HepG2 (cell line): ENCODE measurements around the gene UBE2D3. TPM values are rescaled to one million over a fixed set of nuclear protein-coding genes. Genes with fewer than 3 reads are reported as not detected.

Experiments used
- ELF1 ChIP-seq: sonication (generic); formaldehyde crosslinking; IDR thresholded peaks from 2 replicates; pipeline ENCODE4 v1.4.0; 2020; ENCODE audit warnings: missing genetic modification reagents
- ELF3 ChIP-seq: IDR thresholded peaks from 2 replicates; pipeline ENCODE4 v1.6.1; 2016; ENCODE audit warnings: missing genetic modification reagents, missing compliant biosample characterization
- FOXP1 ChIP-seq, 2 experiments: fragments of 450-650 bp in 1 of 2; IDR thresholded peaks; 2 replicates each; pipeline ENCODE4 v1.6.1; 2017 to 2018; ENCODE audit warnings: antibody characterized with exemption in 1 of 2
- GATAD1 ChIP-seq: IDR thresholded peaks from 2 replicates; pipeline ENCODE4 v1.6.1; 2016; ENCODE audit warnings: missing genetic modification reagents, missing compliant biosample characterization
- HHEX ChIP-seq: IDR thresholded peaks from 2 replicates; pipeline ENCODE4 v1.6.1; 2016; ENCODE audit warnings: control low read depth
- HOXA5 ChIP-seq: sonication (generic); formaldehyde crosslinking; IDR thresholded peaks from 2 replicates; pipeline ENCODE4 v1.4.0; 2020; ENCODE audit warnings: missing genetic modification reagents
- HOXD1 ChIP-seq: sonication (generic); formaldehyde crosslinking; IDR thresholded peaks from 2 replicates; pipeline ENCODE4 v1.5.0; 2020; ENCODE audit warnings: missing genetic modification reagents
- JDP2 ChIP-seq: sonication (generic); formaldehyde crosslinking; IDR thresholded peaks from 2 replicates; pipeline ENCODE4 v1.8.1; 2022; ENCODE audit warnings: missing genetic modification reagents, borderline replicate concordance
- KAT7 ChIP-seq: IDR thresholded peaks from 2 replicates; pipeline ENCODE4 v1.6.1; 2018; ENCODE audit warnings: borderline replicate concordance, missing compliant biosample characterization
- KAT8 ChIP-seq: IDR thresholded peaks from 2 replicates; pipeline ENCODE4 v1.6.1; 2016; ENCODE audit warnings: missing genetic modification reagents, missing compliant biosample characterization
- LCORL ChIP-seq, 2 experiments: fragments of 450-650 bp in 1 of 2; sonication (generic) in 1 of 2; formaldehyde crosslinking in 1 of 2; IDR thresholded peaks; 2 replicates each; pipeline versions ENCODE4 v1.5.0 to v1.6.1; 2017 to 2020; ENCODE audit warnings: antibody characterized with exemption in 1 of 2, missing genetic modification reagents in 1 of 2
- MEIS2 ChIP-seq: sonication (generic); formaldehyde crosslinking; IDR thresholded peaks from 2 replicates; pipeline ENCODE4 v1.9.0; 2021; ENCODE audit warnings: mild to moderate bottlenecking, missing genetic modification reagents
- NR2C2 ChIP-seq: sonication (generic); formaldehyde crosslinking; IDR thresholded peaks from 2 replicates; pipeline ENCODE4 v1.4.0; 2020; ENCODE audit warnings: missing genetic modification reagents, mild to moderate bottlenecking, moderate library complexity, borderline replicate concordance
- RXRB ChIP-seq: IDR thresholded peaks from 2 replicates; pipeline ENCODE4 v1.6.1; 2016; ENCODE audit warnings: borderline replicate concordance, missing genetic modification reagents, missing compliant biosample characterization
- ZBTB20 ChIP-seq: sonication (generic); formaldehyde crosslinking; IDR thresholded peaks from 2 replicates; pipeline ENCODE4 v1.8.1; 2023; ENCODE audit warnings: missing genetic modification reagents, low read depth, mild to moderate bottlenecking, borderline replicate concordance
- ZFAT ChIP-seq: sonication (generic); formaldehyde crosslinking; conservative IDR thresholded peaks from 2 replicates; pipeline ENCODE4 v1.8.1; 2023; ENCODE audit warnings: missing genetic modification reagents, inconsistent platforms
- ZFP36 ChIP-seq: fragments of 150-350 bp; IDR thresholded peaks from 2 replicates; pipeline ENCODE4 v1.6.1; 2018; ENCODE audit warnings: borderline replicate concordance, low read length, low read depth; ENCODE audit not compliant: partially characterized antibody
- ZNF136 ChIP-seq: sonication (generic); formaldehyde crosslinking; IDR thresholded peaks from 2 replicates; pipeline ENCODE4 v1.8.1; 2022; ENCODE audit warnings: low read depth, mild to moderate bottlenecking, moderate library complexity, missing genetic modification reagents
- ZNF224 ChIP-seq: sonication (generic); formaldehyde crosslinking; IDR thresholded peaks from 2 replicates; pipeline ENCODE4 v1.5.0; 2020; ENCODE audit warnings: mild to moderate bottlenecking, missing genetic modification reagents
- ZNF251 ChIP-seq: sonication (generic); formaldehyde crosslinking; IDR thresholded peaks from 2 replicates; pipeline ENCODE4 v1.9.0; 2021; ENCODE audit warnings: mild to moderate bottlenecking, missing genetic modification reagents
- polyA plus RNA-seq, 8 experiments: library from polyadenylated mRNA; depleted of rRNA in 3 of 8; stranded (reverse) in 7 of 8; unstranded in 1 of 8; fragments of >200 nt; fragmentation: Illumina TruSeq in 4 of 8; extraction: Trizol in 4 of 8; gene quantifications; 2 replicates each; pipeline versions ENCODE4 v1.2.1 to v1.2.3, GENCODE V29; 2011 to 2016; ENCODE audit warnings: low read depth in 4 of 8, missing spikeins in 1 of 8, mixed read lengths in 1 of 8; ENCODE audit not compliant: insufficient read depth in 1 of 8
- total RNA-seq, 5 experiments: library from RNA; depleted of rRNA; stranded (reverse); fragments of >200 nt; fragmentation: Illumina TruSeq; extraction: Trizol; gene quantifications; 2 replicates each; pipeline ENCODE4 v1.2.3, GENCODE V29; 2016; ENCODE audit warnings: low read depth in 1 of 5
- TF ChIP-seq, protein P1 (sequence below): IDR thresholded peaks from 2 replicates; pipeline ENCODE4 v1.6.1; 2016; ENCODE audit warnings: low read depth, missing genetic modification reagents, missing compliant biosample characterization
- TF ChIP-seq, protein P2 (sequence below): sonication (generic); formaldehyde crosslinking; IDR thresholded peaks from 2 replicates; pipeline ENCODE4 v1.4.0; 2020; ENCODE audit warnings: low read depth, mild to moderate bottlenecking, missing genetic modification reagents
- TF ChIP-seq, protein P3 (sequence below): sonication (generic); formaldehyde crosslinking; conservative IDR thresholded peaks from 2 replicates; pipeline ENCODE4 v1.5.0; 2020; ENCODE audit warnings: missing genetic modification reagents

Gene UBE2D3
- total and polyA plus RNA-seq, 2 of the 13 experiments (the other 11 are each of a cell fraction or from before 2014, with no cell fraction given), result 224 to 293 TPM

DNA sequence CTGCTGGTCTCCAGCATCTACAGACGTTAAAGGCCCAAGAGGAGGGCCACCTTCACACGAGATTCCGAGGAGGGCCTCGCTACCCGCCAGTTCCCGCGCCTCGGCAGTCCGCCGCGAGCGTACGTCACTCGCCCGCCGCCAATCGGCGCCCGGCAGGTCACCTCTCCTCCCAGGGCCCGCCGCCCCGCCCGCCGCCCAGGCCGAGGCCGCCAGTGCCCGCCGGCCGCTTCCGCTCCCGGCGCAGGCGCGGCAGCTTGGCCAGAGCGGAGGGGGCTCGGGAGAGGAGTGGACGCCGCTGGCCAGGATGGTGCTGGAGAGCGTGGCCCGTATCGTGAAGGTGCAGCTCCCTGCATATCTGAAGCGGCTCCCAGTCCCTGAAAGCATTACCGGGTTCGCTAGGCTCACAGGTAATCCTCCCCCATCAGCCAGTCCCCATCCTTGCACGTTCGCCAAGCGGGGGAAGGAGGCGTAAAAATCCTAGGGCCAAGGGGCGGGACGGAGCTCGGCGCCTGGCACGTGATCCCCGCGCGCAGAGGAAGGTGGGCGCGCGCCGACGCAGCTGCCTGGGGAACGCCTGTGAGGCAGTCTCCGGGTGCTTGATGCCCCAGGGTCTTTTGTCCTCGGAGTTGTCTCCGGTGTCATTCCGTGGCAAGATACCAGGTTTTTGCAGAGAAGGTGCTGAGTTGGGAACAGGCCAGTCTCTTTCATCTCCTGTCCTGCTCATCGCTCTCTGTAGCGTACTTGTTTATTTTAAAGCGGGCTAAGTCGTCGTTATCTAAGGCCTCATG is 41.6 kb upstream of the UBE2D3 start, which contains the start of gene CISD2 (continued):
- TF ChIP-seq, protein P1, sequence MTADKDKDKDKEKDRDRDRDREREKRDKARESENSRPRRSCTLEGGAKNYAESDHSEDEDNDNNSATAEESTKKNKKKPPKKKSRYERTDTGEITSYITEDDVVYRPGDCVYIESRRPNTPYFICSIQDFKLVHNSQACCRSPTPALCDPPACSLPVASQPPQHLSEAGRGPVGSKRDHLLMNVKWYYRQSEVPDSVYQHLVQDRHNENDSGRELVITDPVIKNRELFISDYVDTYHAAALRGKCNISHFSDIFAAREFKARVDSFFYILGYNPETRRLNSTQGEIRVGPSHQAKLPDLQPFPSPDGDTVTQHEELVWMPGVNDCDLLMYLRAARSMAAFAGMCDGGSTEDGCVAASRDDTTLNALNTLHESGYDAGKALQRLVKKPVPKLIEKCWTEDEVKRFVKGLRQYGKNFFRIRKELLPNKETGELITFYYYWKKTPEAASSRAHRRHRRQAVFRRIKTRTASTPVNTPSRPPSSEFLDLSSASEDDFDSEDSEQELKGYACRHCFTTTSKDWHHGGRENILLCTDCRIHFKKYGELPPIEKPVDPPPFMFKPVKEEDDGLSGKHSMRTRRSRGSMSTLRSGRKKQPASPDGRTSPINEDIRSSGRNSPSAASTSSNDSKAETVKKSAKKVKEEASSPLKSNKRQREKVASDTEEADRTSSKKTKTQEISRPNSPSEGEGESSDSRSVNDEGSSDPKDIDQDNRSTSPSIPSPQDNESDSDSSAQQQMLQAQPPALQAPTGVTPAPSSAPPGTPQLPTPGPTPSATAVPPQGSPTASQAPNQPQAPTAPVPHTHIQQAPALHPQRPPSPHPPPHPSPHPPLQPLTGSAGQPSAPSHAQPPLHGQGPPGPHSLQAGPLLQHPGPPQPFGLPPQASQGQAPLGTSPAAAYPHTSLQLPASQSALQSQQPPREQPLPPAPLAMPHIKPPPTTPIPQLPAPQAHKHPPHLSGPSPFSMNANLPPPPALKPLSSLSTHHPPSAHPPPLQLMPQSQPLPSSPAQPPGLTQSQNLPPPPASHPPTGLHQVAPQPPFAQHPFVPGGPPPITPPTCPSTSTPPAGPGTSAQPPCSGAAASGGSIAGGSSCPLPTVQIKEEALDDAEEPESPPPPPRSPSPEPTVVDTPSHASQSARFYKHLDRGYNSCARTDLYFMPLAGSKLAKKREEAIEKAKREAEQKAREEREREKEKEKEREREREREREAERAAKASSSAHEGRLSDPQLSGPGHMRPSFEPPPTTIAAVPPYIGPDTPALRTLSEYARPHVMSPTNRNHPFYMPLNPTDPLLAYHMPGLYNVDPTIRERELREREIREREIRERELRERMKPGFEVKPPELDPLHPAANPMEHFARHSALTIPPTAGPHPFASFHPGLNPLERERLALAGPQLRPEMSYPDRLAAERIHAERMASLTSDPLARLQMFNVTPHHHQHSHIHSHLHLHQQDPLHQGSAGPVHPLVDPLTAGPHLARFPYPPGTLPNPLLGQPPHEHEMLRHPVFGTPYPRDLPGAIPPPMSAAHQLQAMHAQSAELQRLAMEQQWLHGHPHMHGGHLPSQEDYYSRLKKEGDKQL, result no peak
- TF ChIP-seq HOXD1 (CRISPR knock-in tag), result peak; percentile 52; the same call in 1 of the 2 replicates
- TF ChIP-seq ZNF251 (CRISPR knock-in tag), result 0 out of 2 replicates have a peak, but pooled peaks have one; percentile 97
- no peak for TF ChIP-seq ZNF136 (CRISPR knock-in tag)
- TF ChIP-seq RXRB (CRISPR knock-in tag), result peak; percentile 72; the same call in 1 of the 2 replicates
- TF ChIP-seq, protein P2, sequence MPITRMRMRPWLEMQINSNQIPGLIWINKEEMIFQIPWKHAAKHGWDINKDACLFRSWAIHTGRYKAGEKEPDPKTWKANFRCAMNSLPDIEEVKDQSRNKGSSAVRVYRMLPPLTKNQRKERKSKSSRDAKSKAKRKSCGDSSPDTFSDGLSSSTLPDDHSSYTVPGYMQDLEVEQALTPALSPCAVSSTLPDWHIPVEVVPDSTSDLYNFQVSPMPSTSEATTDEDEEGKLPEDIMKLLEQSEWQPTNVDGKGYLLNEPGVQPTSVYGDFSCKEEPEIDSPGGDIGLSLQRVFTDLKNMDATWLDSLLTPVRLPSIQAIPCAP (CRISPR knock-in tag), result peak; percentile 53; the same call in 1 of the 2 replicates
- peak; percentile 70; the same call in 1 of the 2 replicates for TF ChIP-seq ZNF224 (CRISPR knock-in tag)
- peak; percentile 55; the same call in 1 of the 2 replicates for TF ChIP-seq KAT7
- peak; percentile 52 for TF ChIP-seq ZBTB20 (CRISPR knock-in tag)
- no peak for TF ChIP-seq FOXP1 (IDR thresholded peaks at IDR 0.05)
- peak; percentile 56; the same call in 1 of the 2 replicates for TF ChIP-seq FOXP1 (CRISPR knock-in tag; IDR thresholded peaks at IDR 0.05)
- TF ChIP-seq ZFAT (CRISPR knock-in tag), result no peak
- TF ChIP-seq, protein P3, sequence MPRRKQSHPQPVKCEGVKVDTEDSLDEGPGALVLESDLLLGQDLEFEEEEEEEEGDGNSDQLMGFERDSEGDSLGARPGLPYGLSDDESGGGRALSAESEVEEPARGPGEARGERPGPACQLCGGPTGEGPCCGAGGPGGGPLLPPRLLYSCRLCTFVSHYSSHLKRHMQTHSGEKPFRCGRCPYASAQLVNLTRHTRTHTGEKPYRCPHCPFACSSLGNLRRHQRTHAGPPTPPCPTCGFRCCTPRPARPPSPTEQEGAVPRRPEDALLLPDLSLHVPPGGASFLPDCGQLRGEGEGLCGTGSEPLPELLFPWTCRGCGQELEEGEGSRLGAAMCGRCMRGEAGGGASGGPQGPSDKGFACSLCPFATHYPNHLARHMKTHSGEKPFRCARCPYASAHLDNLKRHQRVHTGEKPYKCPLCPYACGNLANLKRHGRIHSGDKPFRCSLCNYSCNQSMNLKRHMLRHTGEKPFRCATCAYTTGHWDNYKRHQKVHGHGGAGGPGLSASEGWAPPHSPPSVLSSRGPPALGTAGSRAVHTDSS (CRISPR knock-in tag), result no peak
- TF ChIP-seq ELF3 (CRISPR knock-in tag), result peak; percentile 76
- TF ChIP-seq MEIS2 (CRISPR knock-in tag), result no peak; the same call in 1 of the 2 replicates
- no peak for TF ChIP-seq ZFP36
- TF ChIP-seq JDP2 (CRISPR knock-in tag), result no peak
- peak; percentile 73 for TF ChIP-seq KAT8 (CRISPR knock-in tag)
- no peak for TF ChIP-seq HHEX (CRISPR knock-in tag)
- peak; percentile 59 for TF ChIP-seq HOXA5 (CRISPR knock-in tag)
- TF ChIP-seq LCORL (IDR thresholded peaks at IDR 0.05), result no peak
- TF ChIP-seq LCORL (CRISPR knock-in tag; IDR thresholded peaks at IDR 0.05), result peak; percentile 87
- TF ChIP-seq NR2C2, result peak; percentile 73
- peak; percentile 72 for TF ChIP-seq GATAD1
- peak; percentile 41; the same call in 1 of the 2 replicates for TF ChIP-seq ELF1
